GM23338 (cell line): ENCODE data around the gene QKI. TPM values are rescaled to one million over a fixed set of nuclear protein-coding genes. Genes with fewer than 3 reads are reported as not detected.

Source experiments
- ATAC-seq: fragments of 200-7000 bp; cut with Tn5 transposase; 3 replicates; pipeline ENCODE4 v1.9.1; 2020
- DNase-seq: peaks from one replicate; pipeline ENCODE4 v3.0.0-alpha.2; 2015; ENCODE audit warnings: low spot score
- H2AFZ ChIP-seq: fragments of 200-600 bp; sonication (generic); 2 replicates; pipeline ENCODE4 v1.8.0; 2016; ENCODE audit warnings: antibody characterized with exemption, mild to moderate bottlenecking, moderate library complexity
- H3F3A ChIP-seq: fragments of 200-600 bp; sonication (generic); replicated peaks from 2 replicates; pipeline ENCODE4 v1.8.0; 2017; ENCODE audit warnings: antibody characterized with exemption, mixed run types, low read depth
- H3K27ac ChIP-seq: fragments of 200-600 bp; sonication (generic); 2 replicates; pipeline ENCODE4 v1.6.1; 2016; ENCODE audit warnings: low read depth
- H3K27me3 ChIP-seq: fragments of 200-600 bp; sonication (generic); 2 replicates; pipeline ENCODE4 v1.8.0; 2016; ENCODE audit warnings: mild to moderate bottlenecking, mixed run types, moderate library complexity; ENCODE audit not compliant: insufficient read depth
- H3K36me3 ChIP-seq: fragments of 200-600 bp; sonication (generic); 2 replicates; pipeline ENCODE4 v1.8.0; 2016; ENCODE audit warnings: mild to moderate bottlenecking; ENCODE audit not compliant: insufficient read depth
- H3K4me1 ChIP-seq: fragments of 200-600 bp; sonication (generic); 2 replicates; pipeline ENCODE4 v1.8.0; 2016; ENCODE audit warnings: mild to moderate bottlenecking, moderate library complexity; ENCODE audit not compliant: insufficient read depth
- H3K4me2 ChIP-seq: fragments of 200-600 bp; sonication (generic); 2 replicates; pipeline ENCODE4 v1.7.1; 2017; ENCODE audit warnings: mixed run types
- H3K4me3 ChIP-seq: fragments of 200-600 bp; sonication (generic); 2 replicates; pipeline ENCODE4 v1.6.1; 2016; ENCODE audit warnings: mixed run types
- H3K79me2 ChIP-seq: fragments of 200-600 bp; sonication (generic); replicated peaks from 2 replicates; pipeline ENCODE4 v1.8.0; 2017; ENCODE audit warnings: mild to moderate bottlenecking; ENCODE audit not compliant: insufficient read depth
- H3K9me2 ChIP-seq: fragments of 200-600 bp; sonication (generic); 2 replicates; pipeline ENCODE4 v1.8.0; 2017; ENCODE audit not compliant: insufficient read depth
- H4K20me1 ChIP-seq: fragments of 200-600 bp; sonication (generic); replicated peaks from 2 replicates; pipeline ENCODE4 v1.8.0; 2017; ENCODE audit warnings: mild to moderate bottlenecking; ENCODE audit not compliant: insufficient read depth
- H3K27ac Mint-ChIP-seq: 2 replicates; pipeline ENCODE4 v1.8.0; 2020; ENCODE audit warnings: inconsistent platforms, mild to moderate bottlenecking, moderate library complexity, mixed read lengths
- H3K27me3 Mint-ChIP-seq: 3 replicates; pipeline ENCODE4 v1.8.0; 2022; ENCODE audit warnings: low read depth, mild to moderate bottlenecking, moderate library complexity, mixed read lengths, inconsistent platforms; ENCODE audit not compliant: insufficient read depth, poor library complexity
- H3K36me3 Mint-ChIP-seq: 3 replicates; pipeline ENCODE4 v1.8.0; 2021; ENCODE audit warnings: low read depth, mild to moderate bottlenecking, inconsistent platforms, moderate library complexity, mixed read lengths
- H3K4me1 Mint-ChIP-seq: 3 replicates; pipeline ENCODE4 v1.8.0; 2020; ENCODE audit warnings: mild to moderate bottlenecking, inconsistent platforms, mixed read lengths
- H3K4me3 Mint-ChIP-seq: 3 replicates; pipeline ENCODE4 v1.8.0; 2021; ENCODE audit warnings: moderate library complexity, mild to moderate bottlenecking, inconsistent platforms, mixed read lengths
- H3K9me3 Mint-ChIP-seq: 3 replicates; pipeline ENCODE4 v1.8.0; 2020; ENCODE audit warnings: moderate library complexity, mild to moderate bottlenecking, inconsistent platforms, mixed read lengths
- ZNF462 ChIP-seq: fragments of 250-450 bp; sonication (Bioruptor Pico); IDR thresholded peaks from 2 replicates; pipeline ENCODE4 v1.5.0; 2020; ENCODE audit warnings: mild to moderate bottlenecking, moderate library complexity
- polyA plus RNA-seq: library from polyadenylated mRNA; unstranded; fragments of >200 nt; fragmentation: Nextera tagmentation; extraction: Ambion mirVana; gene quantifications from 2 replicates; pipeline ENCODE4 v1.2.1, GENCODE V29; 2016
- total RNA-seq: library from RNA; depleted of rRNA; stranded (reverse); fragments of >200 nt; shearing (Covaris generic); gene quantifications from 2 replicates; pipeline ENCODE4 v1.2.3, GENCODE V29; 2014

QKI gene
- total and polyA plus RNA-seq, 2 experiments from 2014 or later = 60.8 to 159 TPM

GRCh38 chr6:163380216-163380615, 34.3 kb upstream of the QKI start (continued):
- no peak for TF ChIP-seq ZNF462 (CRISPR knock-in tag)

GRCh38 chr6:163381118-163381756, 33.3 kb upstream of the QKI start:
- ATAC-seq (no peak), DNase-seq (no peak)
- H3K27ac Mint-ChIP-seq = no peak overlapping the region

More at GRCh38 chr6:163381118-163381756, 33.3 kb upstream of the QKI start:
- Mint-ChIP-seq H3K27me3 (peaks cover 3% of the 10 kb centered on the region), H3K4me3 (no peak overlapping the region), H3K4me1 (peaks cover 2% of the 10 kb centered on the region; the same call in 1 of the 3 replicates), H3K9me3 (no peaks in the 10 kb centered on the region), H3K36me3 (no peaks in the 10 kb centered on the region)
- Histone ChIP-seq H3K4me3 (no peak overlapping the region), H3K9me2 (no peaks in the 10 kb centered on the region), H2AFZ (no peak overlapping the region), H3K27me3 (no peaks in the 10 kb centered on the region), H3K4me1 (no peaks in the 10 kb centered on the region), H3K4me2 (no peak overlapping the region), H3K79me2 (no peaks in the 10 kb centered on the region), H3K27ac (no peak overlapping the region), H3F3A (no peaks in the 10 kb centered on the region), H4K20me1 (no peaks in the 10 kb centered on the region), H3K36me3 (no peaks in the 10 kb centered on the region)
- no peak for TF ChIP-seq ZNF462 (CRISPR knock-in tag)
